Caco-2 (cell line): ENCODE data around the gene PHLPP1. TPM values are rescaled to one million over a fixed set of nuclear protein-coding genes. Genes with fewer than 3 reads are reported as not detected.

Source experiments
- BruUV-seq: library from RNA; stranded (reverse); fragments of 400-500 nt; replicated peaks from 2 replicates; lab custom pipeline; 2021; lab: Mats Ljungman, UMichigan
- CTCF ChIA-PET: fragments of 300-600 bp; sonication (Branson Sonifier 250); formaldehyde crosslinking; loops from one replicate; lab custom pipeline; 2022; ENCODE audit warnings: antibody characterized with exemption; lab: Charles Lee
- POLR2A ChIA-PET: fragments of 300-600 bp; sonication (Branson Sonifier 250); formaldehyde crosslinking; loops from one replicate; lab custom pipeline; 2022; ENCODE audit warnings: antibody characterized with exemption; lab: Charles Lee
- DNase-seq, 2 experiments: peaks; one replicate each; pipeline versions ENCODE4 v3.0.0 to v3.0.0-alpha.2; 2020 to 2022
- H3K27me3 ChIP-seq: replicated peaks from 2 replicates; pipeline ENCODE4 v1.6.0; 2011; ENCODE audit warnings: low read length; ENCODE audit not compliant: control insufficient read depth, insufficient read depth
- H3K36me3 ChIP-seq: 2 replicates; pipeline ENCODE4 v1.5.1; 2011; ENCODE audit warnings: low read length; ENCODE audit not compliant: control insufficient read depth, insufficient read depth
- H3K4me1 ChIP-seq: fragments of 250-450 bp; sonication (Bioruptor Pico); 2 replicates; pipeline ENCODE4 v1.5.1; 2020; ENCODE audit warnings: mild to moderate bottlenecking
- H3K4me3 ChIP-seq: 2 replicates; pipeline ENCODE4 v1.5.1; 2011; ENCODE audit warnings: low read depth, mild to moderate bottlenecking, control low read depth, low read length
- H3K9me3 ChIP-seq: fragments of 250-450 bp; sonication (Bioruptor Pico); 2 replicates; pipeline ENCODE4 v1.5.1; 2020; ENCODE audit warnings: mild to moderate bottlenecking, moderate library complexity
- H3K27ac Mint-ChIP-seq: one replicate; pipeline ENCODE4 v1.8.0; 2022; ENCODE audit warnings: mixed read lengths; ENCODE audit not compliant: unreplicated experiment
- H3K27me3 Mint-ChIP-seq: one replicate; pipeline ENCODE4 v1.8.0; 2022; ENCODE audit warnings: mixed read lengths; ENCODE audit not compliant: insufficient read depth, unreplicated experiment
- H3K36me3 Mint-ChIP-seq: one replicate; pipeline ENCODE4 v1.8.0; 2022; ENCODE audit warnings: mild to moderate bottlenecking, mixed read lengths; ENCODE audit not compliant: insufficient read depth, unreplicated experiment
- H3K4me1 Mint-ChIP-seq: one replicate; pipeline ENCODE4 v1.8.0; 2022; ENCODE audit warnings: low read depth, mixed read lengths; ENCODE audit not compliant: unreplicated experiment
- H3K4me3 Mint-ChIP-seq: one replicate; pipeline ENCODE4 v1.8.0; 2022; ENCODE audit warnings: mild to moderate bottlenecking, moderate library complexity, mixed read lengths; ENCODE audit not compliant: unreplicated experiment
- H3K9me3 Mint-ChIP-seq: one replicate; pipeline ENCODE4 v1.8.0; 2022; ENCODE audit warnings: mixed read lengths; ENCODE audit not compliant: unreplicated experiment
- intact Hi-C: fragments of 100-400 bp; cut with micrococcal nuclease; formaldehyde crosslinking; loops from one replicate; pipeline ENCODE4 v1.10.0; 2022; ENCODE audit not compliant: unreplicated experiment
- total RNA-seq: library from RNA; stranded (reverse); gene quantifications from 2 replicates; pipeline ENCODE4 v1.2.3, GENCODE V29; 2022
- TF ChIP-seq, protein P1 (sequence below), 2 experiments: fragments of 200-600 bp in 1 of 2; IDR thresholded peaks; 1 replicate in 1 of 2; 2 replicates in 1 of 2; pipeline versions ENCODE4 v1.5.1 to v1.8.0; 2011 to 2022; ENCODE audit warnings: antibody characterized with exemption in 1 of 2, control low read depth in 1 of 2, inconsistent platforms in 1 of 2, low read depth in 1 of 2, low read length in 1 of 2, mild to moderate bottlenecking in 1 of 2, moderate library complexity in 1 of 2; ENCODE audit not compliant: insufficient read depth in 1 of 2, severe bottlenecking in 1 of 2, unreplicated experiment in 1 of 2

PHLPP1 gene
- total RNA-seq, 1 experiment from 2014 or later, result 20.1 TPM

DNA sequence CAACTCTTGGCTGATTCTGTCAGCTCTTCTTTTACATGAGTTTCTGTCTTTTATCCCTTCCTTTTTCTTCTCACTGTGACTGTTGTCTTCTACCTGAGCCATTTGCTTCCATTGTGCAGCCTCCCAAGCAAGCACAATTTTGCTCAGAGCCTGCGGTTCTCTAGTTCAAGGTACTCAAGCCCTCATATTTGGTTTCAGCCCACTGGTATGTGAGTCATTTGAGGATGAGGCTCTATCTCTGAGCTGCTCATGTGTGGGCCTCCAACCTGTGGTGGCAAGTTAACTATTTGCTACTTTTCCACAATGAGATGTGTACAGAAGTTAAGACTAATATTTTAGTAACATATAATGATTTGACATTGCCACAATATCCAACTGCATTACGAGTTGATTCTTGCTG, 183.0 kb downstream of the PHLPP1 start:
- intact Hi-C loops, result no loop called here
- Mint-ChIP-seq H3K9me3 (no peaks in the 10 kb centered on the region), H3K4me3 (no peak overlapping the region), H3K27me3 (no peaks in the 10 kb centered on the region), H3K27ac (peak overlapping the region; percentile 48), H3K36me3 (peaks cover 43% of the 10 kb centered on the region), H3K4me1 (peaks cover 19% of the 10 kb centered on the region)
- Histone ChIP-seq H3K27me3 (no peaks in the 10 kb centered on the region), H3K9me3 (no peaks in the 10 kb centered on the region), H3K4me3 (no peak overlapping the region), H3K36me3 (no peaks in the 10 kb centered on the region; the same call in 1 of the 2 replicates), H3K4me1 (0 out of 2 replicates have a peak, but pooled peaks cover 4% of the 10 kb centered on the region)
- no peak for DNase-seq
- CTCF ChIA-PET, result no interaction called here
- TF ChIP-seq, protein P1, sequence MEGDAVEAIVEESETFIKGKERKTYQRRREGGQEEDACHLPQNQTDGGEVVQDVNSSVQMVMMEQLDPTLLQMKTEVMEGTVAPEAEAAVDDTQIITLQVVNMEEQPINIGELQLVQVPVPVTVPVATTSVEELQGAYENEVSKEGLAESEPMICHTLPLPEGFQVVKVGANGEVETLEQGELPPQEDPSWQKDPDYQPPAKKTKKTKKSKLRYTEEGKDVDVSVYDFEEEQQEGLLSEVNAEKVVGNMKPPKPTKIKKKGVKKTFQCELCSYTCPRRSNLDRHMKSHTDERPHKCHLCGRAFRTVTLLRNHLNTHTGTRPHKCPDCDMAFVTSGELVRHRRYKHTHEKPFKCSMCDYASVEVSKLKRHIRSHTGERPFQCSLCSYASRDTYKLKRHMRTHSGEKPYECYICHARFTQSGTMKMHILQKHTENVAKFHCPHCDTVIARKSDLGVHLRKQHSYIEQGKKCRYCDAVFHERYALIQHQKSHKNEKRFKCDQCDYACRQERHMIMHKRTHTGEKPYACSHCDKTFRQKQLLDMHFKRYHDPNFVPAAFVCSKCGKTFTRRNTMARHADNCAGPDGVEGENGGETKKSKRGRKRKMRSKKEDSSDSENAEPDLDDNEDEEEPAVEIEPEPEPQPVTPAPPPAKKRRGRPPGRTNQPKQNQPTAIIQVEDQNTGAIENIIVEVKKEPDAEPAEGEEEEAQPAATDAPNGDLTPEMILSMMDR (IDR thresholded peaks at IDR 0.05; ENCODE audit: insufficient read depth in 1 of 2, low read depth in 1 of 2, low read length in 1 of 2, severe bottlenecking in 1 of 2, unreplicated experiment in 1 of 2), result no peak
- POLR2A ChIA-PET, result no interaction called here
- no TSS peak for BruUV-seq

DNA sequence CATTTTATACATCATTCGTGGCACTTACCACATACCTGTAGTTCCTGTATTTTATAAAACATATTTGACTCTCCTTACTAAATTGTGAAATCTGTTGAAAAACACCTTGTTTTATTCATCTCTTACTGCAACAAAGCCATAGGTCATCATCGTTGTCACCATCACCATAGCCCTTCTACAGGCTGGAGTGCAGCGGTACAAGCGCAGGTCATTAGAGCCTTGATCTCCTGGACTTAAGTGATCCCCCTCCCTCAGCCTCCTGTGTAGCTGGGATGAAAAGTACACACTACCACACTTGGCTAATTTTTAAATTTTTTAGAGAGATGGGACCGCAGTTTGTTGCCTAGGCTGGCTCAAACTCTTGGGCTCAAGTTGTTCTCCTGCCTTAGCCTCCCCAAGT, 184.2 kb downstream of the PHLPP1 start:
- ChIA-PET CTCF (no interaction called here), POLR2A (no interaction called here)
- no peak overlapping the region for H3K4me3 ChIP-seq
- no peak overlapping the region for H3K4me3 Mint-ChIP-seq
- peaks cover 19% of the 10 kb centered on the region for H3K4me1 Mint-ChIP-seq
- no peaks in the 10 kb centered on the region for H3K9me3 ChIP-seq
- H3K4me1 ChIP-seq, result 0 out of 2 replicates have a peak, but pooled peaks cover 4% of the 10 kb centered on the region
- TF ChIP-seq, protein P1 (IDR thresholded peaks at IDR 0.05; ENCODE audit: insufficient read depth in 1 of 2, low read depth in 1 of 2, low read length in 1 of 2, severe bottlenecking in 1 of 2, unreplicated experiment in 1 of 2), result no peak
- no peaks in the 10 kb centered on the region; the same call in 1 of the 2 replicates for H3K36me3 ChIP-seq
- H3K9me3 Mint-ChIP-seq, result no peaks in the 10 kb centered on the region
- no TSS peak for BruUV-seq
- no peaks in the 10 kb centered on the region for H3K27me3 ChIP-seq
- H3K36me3 Mint-ChIP-seq, result peaks cover 46% of the 10 kb centered on the region
- no peaks in the 10 kb centered on the region for H3K27me3 Mint-ChIP-seq
- H3K27ac Mint-ChIP-seq, result peak overlapping the region; percentile 16
- intact Hi-C loops, result no loop called here
- no peak for DNase-seq

GRCh38 chr18:62900132-62900883, 185.0 kb downstream of the PHLPP1 start:
- TF ChIP-seq, protein P1 (IDR thresholded peaks at IDR 0.05; ENCODE audit: insufficient read depth in 1 of 2, low read depth in 1 of 2, low read length in 1 of 2, severe bottlenecking in 1 of 2, unreplicated experiment in 1 of 2), result no peak
- Histone ChIP-seq H3K36me3 (no peaks in the 10 kb centered on the region; the same call in 1 of the 2 replicates), H3K4me1 (0 out of 2 replicates have a peak, but pooled peaks cover 4% of the 10 kb centered on the region), H3K27me3 (no peaks in the 10 kb centered on the region), H3K4me3 (no peak overlapping the region), H3K9me3 (no peaks in the 10 kb centered on the region)
- Mint-ChIP-seq H3K9me3 (no peaks in the 10 kb centered on the region), H3K4me3 (no peak overlapping the region), H3K27ac (no peak overlapping the region), H3K4me1 (peaks cover 19% of the 10 kb centered on the region), H3K27me3 (no peaks in the 10 kb centered on the region), H3K36me3 (peaks cover 51% of the 10 kb centered on the region)
- no TSS peak for BruUV-seq
- intact Hi-C loops, result no loop called here
- ChIA-PET CTCF (no interaction called here), POLR2A (no interaction called here)
- no peak for DNase-seq
